AG04450 (cell line): Measurements from ENCODE around the gene ATP2B2. TPM values are rescaled to one million over a fixed set of nuclear protein-coding genes. Genes with fewer than 3 reads are reported as not detected.

Experiments
- CTCF ChIA-PET: fragments of 300-600, 350-600 bp; formaldehyde crosslinking; extraction: SDS; loops from one replicate; lab custom pipeline; 2022; ENCODE audit warnings: antibody characterized with exemption, inconsistent platforms; lab: Charles Lee
- POLR2A ChIA-PET: fragments of 350-600 bp; formaldehyde crosslinking; extraction: SDS; loops from one replicate; lab custom pipeline; 2021; ENCODE audit warnings: antibody characterized with exemption, inconsistent platforms; lab: Yijun Ruan, JAX
- DNase-seq: peaks from one replicate; pipeline ENCODE4 v3.0.0-alpha.2; 2011; ENCODE audit warnings: low read depth, low spot score
- H3K27ac ChIP-seq: one replicate; pipeline ENCODE4 v1.5.1; 2012; ENCODE audit warnings: low read depth, low read length, control low read depth
- H3K27me3 ChIP-seq: one replicate; pipeline ENCODE4 v1.6.0; 2012; ENCODE audit warnings: low read length; ENCODE audit not compliant: control insufficient read depth, insufficient read depth
- H3K4me3 ChIP-seq: 2 replicates; pipeline ENCODE4 v1.5.1; 2011; ENCODE audit warnings: mild to moderate bottlenecking, low read depth, low read length, control low read depth
- H3K9me3 ChIP-seq: 2 replicates; pipeline ENCODE4 v1.5.1; 2012; ENCODE audit warnings: low read length; ENCODE audit not compliant: control insufficient read depth, insufficient read depth
- CTCF ChIP-seq: IDR thresholded peaks from 2 replicates; pipeline ENCODE4 v1.5.1; 2011; ENCODE audit warnings: low read depth, low read length, control low read depth, inconsistent platforms
- polyA plus RNA-seq: library from polyadenylated mRNA; depleted of rRNA; stranded (reverse); fragments of >200 nt; gene quantifications from 2 replicates; pipeline ENCODE4 v1.2.3, GENCODE V29; 2011

Gene ATP2B2
- polyA plus RNA-seq, 1 experiment, result 0.01 TPM

GRCh38 chr3:10529809-10530208, 24.4 kb upstream of the ATP2B2 start:
- Histone ChIP-seq H3K9me3 (no peaks in the 10 kb centered on the region), H3K27ac (no peak overlapping the region), H3K27me3 (peaks cover 17% of the 10 kb centered on the region), H3K4me3 (no peak overlapping the region)
- no peak for DNase-seq
- POLR2A ChIA-PET, result no interaction called here
- CTCF ChIA-PET, result interaction anchor here (0.9 kb wide), 1 partner anchor 185 kb away, joined by 3 read pairs; no protein-coding TSS in a partner anchor
- no peak for TF ChIP-seq CTCF

- ChIA-PET POLR2A (no interaction called here), CTCF (no interaction called here)
- Histone ChIP-seq H3K9me3 (no peaks in the 10 kb centered on the region), H3K27ac (no peak overlapping the region), H3K27me3 (peaks cover 24% of the 10 kb centered on the region), H3K4me3 (no peak overlapping the region)
- DNase-seq, result no peak
- TF ChIP-seq CTCF, result no peak
Observed at GRCh38 chr3:10528046-10528445, 22.7 kb upstream of the ATP2B2 start.

GRCh38 chr3:10527295-10528001, 22.1 kb upstream of the ATP2B2 start:
- no peaks in the 10 kb centered on the region for H3K9me3 ChIP-seq
- ChIA-PET CTCF (no interaction called here), POLR2A (no interaction called here)
- H3K4me3 ChIP-seq, result no peak overlapping the region
- DNase-seq, result no peak
- no peak overlapping the region for H3K27ac ChIP-seq
- no peak for TF ChIP-seq CTCF
- H3K27me3 ChIP-seq, result peaks cover 24% of the 10 kb centered on the region

GRCh38 chr3:10526366-10526765, 21.0 kb upstream of the ATP2B2 start:
- H3K9me3 ChIP-seq, result no peaks in the 10 kb centered on the region
- TF ChIP-seq CTCF, result no peak
- ChIA-PET POLR2A (no interaction called here), CTCF (no interaction called here)
- DNase-seq, result no peak
- no peak overlapping the region for H3K4me3 ChIP-seq
- H3K27ac ChIP-seq, result no peak overlapping the region
- peaks cover 33% of the 10 kb centered on the region for H3K27me3 ChIP-seq

- ChIA-PET CTCF (no interaction called here), POLR2A (no interaction called here)
- H3K4me3 ChIP-seq, result no peak overlapping the region
- DNase-seq, result no peak
- no peak for TF ChIP-seq CTCF
- H3K27me3 ChIP-seq, result peaks cover 37% of the 10 kb centered on the region
- H3K9me3 ChIP-seq, result no peaks in the 10 kb centered on the region
- H3K27ac ChIP-seq, result no peak overlapping the region
Observed at GRCh38 chr3:10524799-10525301, 19.5 kb upstream of the ATP2B2 start.
